Activated naive CD4-positive, alpha-beta T cell treated with Interleukin-2 at 50 U/mL for 16 hours (primary cell): ENCODE results near the gene WDR7.

ENCODE experiments used
- DNase-seq: peaks from one replicate; pipeline ENCODE4 v3.0.0-alpha.2; 2020

The WDR7 gene

GRCh38 chr18:57004366-57005121 is 353.4 kb downstream of the WDR7 start:
- DNase-seq: no peak

DNA sequence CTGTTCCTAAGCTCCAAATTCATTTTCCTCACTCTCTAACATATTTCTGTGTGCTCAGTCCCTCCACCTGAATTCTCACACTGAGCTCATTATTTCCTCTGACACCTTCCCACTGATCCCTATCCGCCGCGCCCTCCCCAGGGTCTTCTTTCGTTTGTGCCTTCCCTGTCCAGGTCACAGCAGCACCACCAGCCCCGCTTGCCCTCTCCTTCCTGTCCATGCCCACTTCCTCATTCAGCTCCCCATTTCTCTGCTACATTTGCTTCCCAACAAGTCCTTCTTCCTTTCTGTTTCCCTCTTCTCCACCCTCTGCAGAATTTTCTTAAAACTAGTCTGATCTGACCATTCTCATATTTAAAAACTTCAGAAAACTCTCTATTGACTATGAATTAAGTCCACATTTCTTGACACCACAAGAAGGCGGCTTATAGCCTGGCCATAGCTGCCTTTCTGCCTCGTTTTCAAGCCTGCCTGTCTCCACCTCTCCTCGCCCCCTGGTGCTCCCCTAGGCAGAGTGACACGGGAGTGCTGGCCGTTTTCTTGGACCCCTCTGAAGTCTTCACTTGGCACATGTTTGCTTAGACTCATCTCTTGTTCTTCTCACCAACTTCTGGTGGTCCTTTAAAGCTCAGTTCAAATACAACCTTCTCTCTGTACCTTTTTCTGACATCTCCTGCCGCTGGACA is 357.0 kb downstream of the WDR7 start:
- no peak for DNase-seq

GRCh38 chr18:57009844-57010243 is 358.7 kb downstream of the WDR7 start:
- DNase-seq: no peak

DNA sequence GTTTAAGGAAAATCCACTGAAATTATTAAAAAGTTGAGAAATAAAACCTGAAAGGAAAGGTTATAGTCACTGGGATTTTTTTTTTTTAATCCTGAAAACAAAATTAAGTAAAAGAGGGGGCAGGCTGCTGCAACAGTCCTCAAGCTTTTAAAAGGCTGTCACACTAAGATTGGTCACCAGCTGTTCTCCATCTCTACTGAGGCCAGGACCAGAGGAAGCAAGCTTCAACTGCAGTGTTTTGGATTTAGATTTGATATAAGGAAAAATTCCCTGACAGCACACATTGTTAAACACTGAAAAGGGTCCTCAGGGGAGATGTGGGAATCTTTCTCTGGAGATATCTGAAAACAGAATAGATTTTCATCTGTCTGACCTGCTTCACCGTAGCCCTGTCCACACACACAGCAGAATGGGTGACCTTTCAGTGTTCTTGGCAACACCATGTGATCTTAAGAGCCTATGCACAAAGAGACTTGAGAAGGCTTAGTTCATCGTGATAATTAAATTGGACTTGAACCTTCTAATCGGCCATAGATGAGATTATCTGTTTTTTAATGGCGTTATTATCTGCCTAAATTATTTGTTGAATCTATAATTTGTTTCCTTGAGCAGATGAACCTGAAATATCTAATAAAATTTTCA is 363.7 kb downstream of the WDR7 start:
- DNase-seq: no peak

- DNase-seq: no peak
Observed at GRCh38 chr18:57015451-57015850, 364.3 kb downstream of the WDR7 start.

GRCh38 chr18:57018845-57019244 is 367.7 kb downstream of the WDR7 start:
- DNase-seq: no peak

DNA sequence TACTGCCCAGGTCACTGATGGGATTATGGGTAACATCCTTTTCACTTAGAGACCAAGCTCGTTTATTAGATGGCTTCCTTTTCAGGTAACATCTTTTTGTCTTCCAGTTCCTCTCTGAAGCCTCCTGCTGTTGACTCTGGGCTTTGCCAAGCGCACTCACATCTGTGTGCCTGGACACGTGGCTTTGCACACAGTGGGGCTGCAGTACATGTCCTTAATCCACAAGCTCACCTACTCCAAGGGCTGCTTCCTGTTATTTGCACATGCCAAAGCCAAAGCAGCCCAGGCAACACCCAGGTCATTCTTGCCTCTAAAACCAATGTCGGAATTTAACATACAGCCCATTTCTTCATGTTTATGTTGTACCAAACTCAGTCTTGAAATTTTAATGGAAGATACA is 371.6 kb downstream of the WDR7 start:
- no peak for DNase-seq

GRCh38 chr18:57023275-57023882 is 372.2 kb downstream of the WDR7 start:
- DNase-seq: no peak

GRCh38 chr18:57025540-57025939 is 374.4 kb downstream of the WDR7 start:
- DNase-seq: no peak

GRCh38 chr18:57026316-57026715 is 375.2 kb downstream of the WDR7 start:
- no peak for DNase-seq

GRCh38 chr18:57027190-57027708 is 376.1 kb downstream of the WDR7 start:
- no peak for DNase-seq

- no peak for DNase-seq
Observed at GRCh38 chr18:57029761-57030160, 378.6 kb downstream of the WDR7 start.

GRCh38 chr18:57030417-57030816 is 379.3 kb downstream of the WDR7 start:
- no peak for DNase-seq

GRCh38 chr18:57035590-57035989 is 384.4 kb downstream of the WDR7 start:
- DNase-seq: no peak

- no peak for DNase-seq
Observed at GRCh38 chr18:57038395-57038794, 387.2 kb downstream of the WDR7 start.

GRCh38 chr18:57040175-57040574 is 389.0 kb downstream of the WDR7 start:
- DNase-seq: no peak

GRCh38 chr18:57043241-57043640 is 392.1 kb downstream of the WDR7 start:
- no peak for DNase-seq

GRCh38 chr18:57048351-57048750 is 397.2 kb downstream of the WDR7 start:
- no peak for DNase-seq

GRCh38 chr18:57048859-57049258 is 397.7 kb downstream of the WDR7 start:
- DNase-seq: no peak

DNA sequence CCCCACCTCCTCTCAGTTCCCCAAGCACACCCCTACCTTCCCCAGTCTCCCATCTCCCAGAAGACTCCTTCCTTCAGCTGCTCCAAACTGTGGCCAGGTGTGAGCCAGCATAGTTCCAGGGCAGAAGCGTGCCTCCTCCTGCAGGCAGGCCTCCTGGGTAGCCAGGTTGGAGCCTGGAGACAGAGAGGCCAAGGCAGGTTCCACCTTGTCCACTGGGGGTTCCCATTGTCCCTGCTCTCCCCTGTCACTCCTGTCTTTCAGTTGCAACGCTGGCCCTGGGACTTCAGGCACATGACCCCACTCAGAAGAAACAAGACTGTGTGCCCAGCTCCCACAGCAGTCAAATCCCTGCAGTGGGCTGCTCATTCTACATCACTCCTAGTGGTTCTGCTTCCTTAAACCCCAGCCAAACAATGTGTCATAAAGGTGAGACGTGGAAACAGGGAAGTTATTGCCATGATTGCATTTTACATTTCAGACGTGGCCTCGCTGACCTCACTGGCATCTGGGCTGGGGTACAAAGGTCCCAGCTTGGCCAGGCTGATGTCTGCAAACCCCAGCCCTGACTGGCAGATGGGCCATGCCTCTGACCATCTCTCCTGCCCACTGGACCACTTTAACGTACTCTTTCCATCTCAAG is 399.3 kb downstream of the WDR7 start:
- no peak for DNase-seq

DNA sequence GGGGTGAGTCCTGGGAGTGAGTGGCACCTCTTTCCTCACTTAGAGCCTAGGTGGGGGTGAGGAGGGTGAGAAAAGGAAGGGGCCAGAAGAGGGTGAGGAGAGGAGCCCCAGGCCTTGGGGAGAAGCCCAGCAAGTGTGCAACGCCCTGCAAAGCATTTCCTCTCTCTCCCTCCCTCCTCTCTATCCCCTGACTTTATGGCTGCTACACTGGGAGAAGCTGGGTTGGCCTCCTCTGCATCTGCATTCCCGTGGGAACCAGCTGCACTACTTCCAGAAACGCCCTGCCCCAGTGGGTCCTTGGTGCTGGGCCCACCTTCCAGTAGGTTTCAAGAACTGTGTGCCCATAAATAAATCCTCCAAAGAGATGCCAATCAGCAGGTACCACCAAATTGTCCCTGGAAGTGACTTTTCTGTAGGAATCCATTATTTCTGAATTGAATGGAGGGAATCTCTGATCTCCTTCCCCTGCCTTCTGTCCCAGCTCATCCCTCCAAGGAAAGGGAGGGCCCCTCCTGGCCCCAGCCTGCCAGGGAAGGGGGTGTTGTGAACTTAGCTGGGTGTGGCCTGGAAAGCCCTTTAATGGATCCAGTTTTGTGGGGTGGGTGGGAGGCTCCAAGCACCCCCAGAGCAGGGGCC is 400.0 kb downstream of the WDR7 start:
- DNase-seq: no peak

DNA sequence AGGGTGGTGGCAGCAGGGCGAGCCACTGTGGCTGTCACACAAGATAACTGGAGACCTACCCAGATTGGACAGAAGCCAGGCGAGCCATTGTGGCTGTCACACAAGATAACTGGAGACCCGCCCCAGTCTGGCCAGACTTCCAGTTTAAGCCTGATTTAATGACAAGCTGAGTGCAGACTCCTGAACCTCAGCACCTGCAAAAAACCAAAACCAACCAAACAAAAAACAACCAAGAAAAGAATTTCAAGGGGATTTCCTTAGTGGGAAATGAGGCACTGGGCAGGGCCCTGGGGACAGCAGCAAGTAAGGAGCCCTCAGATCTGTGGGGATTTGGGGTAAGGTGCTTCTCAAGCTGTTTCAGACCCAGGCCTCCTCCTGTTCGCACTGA is 400.5 kb downstream of the WDR7 start:
- no peak for DNase-seq
